OCI-LY3 (cell line): ENCODE data around the gene TMEM108.

ENCODE experiments used
- H2AFZ ChIP-seq: fragments of 200-600, 300-600 bp; shearing (Covaris generic); 2 replicates; pipeline ENCODE4 v1.6.0; 2014; ENCODE audit warnings: antibody characterized with exemption, low read depth, low read length
- H3K27ac ChIP-seq: fragments of 200-600, 300-600 bp; sonication (generic); 2 replicates; pipeline ENCODE4 v1.5.1; 2014; ENCODE audit warnings: mild to moderate bottlenecking, low read length, moderate library complexity, mixed read lengths
- H3K27me3 ChIP-seq: fragments of 200-600, 300-600 bp; sonication (generic); 2 replicates; pipeline ENCODE4 v1.6.1; 2014; ENCODE audit warnings: low read depth, low read length, mixed read lengths
- H3K36me3 ChIP-seq: fragments of 200-600, 300-600 bp; sonication (generic); replicated peaks from 2 replicates; pipeline ENCODE3; 2014; ENCODE audit warnings: low read depth, low read length, mixed read lengths
- H3K4me1 ChIP-seq: fragments of 300-600, 200-600 bp; sonication (generic); 2 replicates; pipeline ENCODE4 v1.6.1; 2014; ENCODE audit warnings: low read length, mixed read lengths
- H3K4me2 ChIP-seq: fragments of 200-600, 300-600 bp; sonication (generic); 2 replicates; pipeline ENCODE4 v1.6.1; 2014; ENCODE audit warnings: low read length, mixed read lengths
- H3K4me3 ChIP-seq: fragments of 300-600, 200-600 bp; sonication (generic); 2 replicates; pipeline ENCODE4 v1.5.1; 2014; ENCODE audit warnings: antibody characterized with exemption, mild to moderate bottlenecking, low read length, moderate library complexity
- H3K79me2 ChIP-seq: fragments of 300-600, 200-600 bp; shearing (Covaris generic); 2 replicates; pipeline ENCODE4 v1.6.1; 2014; ENCODE audit warnings: mild to moderate bottlenecking, low read length, mixed read lengths
- H3K9ac ChIP-seq: fragments of 300-600, 200-600 bp; shearing (Covaris generic); 2 replicates; pipeline ENCODE4 v1.6.0; 2014; ENCODE audit warnings: mild to moderate bottlenecking, low read length, moderate library complexity
- H3K9me3 ChIP-seq: fragments of 200-600, 300-600 bp; shearing (Covaris generic); 2 replicates; pipeline ENCODE4 v1.6.1; 2014; ENCODE audit warnings: low read length, mixed read lengths; ENCODE audit not compliant: insufficient read depth
- H4K20me1 ChIP-seq: fragments of 200-600, 300-600 bp; sonication (generic); 2 replicates; pipeline ENCODE4 v1.6.1; 2016; ENCODE audit warnings: low read length, mixed read lengths; ENCODE audit not compliant: insufficient read depth
- EZH2phosphoT487 ChIP-seq: fragments of 200-600 bp; shearing (Covaris generic); IDR thresholded peaks from 2 replicates; pipeline ENCODE4 v1.6.1; 2018; ENCODE audit warnings: antibody characterized with exemption, mixed run types, low read depth
- TF ChIP-seq, protein P1 (sequence below): fragments of 200-600, 300-600 bp; sonication (generic); IDR thresholded peaks from 2 replicates; pipeline ENCODE4 v1.5.1; 2014; ENCODE audit warnings: antibody characterized with exemption, low read length, low read depth

Gene TMEM108

DNA sequence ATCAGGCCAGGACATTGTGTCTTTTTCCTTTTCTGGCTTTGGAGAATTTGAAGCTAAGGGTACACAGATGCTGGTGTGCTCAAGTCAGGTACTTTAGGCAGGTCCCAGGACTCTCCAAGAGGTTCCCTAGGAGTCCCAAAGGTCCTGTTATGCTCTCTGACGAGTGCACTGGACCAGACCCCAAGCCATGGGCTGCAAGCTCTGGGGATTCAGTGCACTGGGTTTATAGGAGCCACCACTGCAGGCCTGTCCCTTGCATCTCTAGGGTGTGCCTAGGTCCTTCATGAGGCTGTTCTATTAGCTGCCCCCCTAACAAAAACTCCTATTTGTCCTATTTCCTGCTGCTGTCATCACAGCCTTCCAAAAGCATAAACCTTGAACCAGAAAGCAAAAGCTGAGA lies 329.8 kb downstream of the TMEM108 start:
- no peaks in the 10 kb centered on the region for H4K20me1 ChIP-seq
- H3K9me3 ChIP-seq: no peaks in the 10 kb centered on the region
- no peaks in the 10 kb centered on the region for H3K36me3 ChIP-seq
- H2AFZ ChIP-seq: no peak overlapping the region
- no peak overlapping the region for H3K27ac ChIP-seq
- no peak overlapping the region for H3K4me3 ChIP-seq
- no peaks in the 10 kb centered on the region for H3K79me2 ChIP-seq
- H3K27me3 ChIP-seq: peaks cover 70% of the 10 kb centered on the region
- TF ChIP-seq EZH2phosphoT487: no peak
- TF ChIP-seq, protein P1, sequence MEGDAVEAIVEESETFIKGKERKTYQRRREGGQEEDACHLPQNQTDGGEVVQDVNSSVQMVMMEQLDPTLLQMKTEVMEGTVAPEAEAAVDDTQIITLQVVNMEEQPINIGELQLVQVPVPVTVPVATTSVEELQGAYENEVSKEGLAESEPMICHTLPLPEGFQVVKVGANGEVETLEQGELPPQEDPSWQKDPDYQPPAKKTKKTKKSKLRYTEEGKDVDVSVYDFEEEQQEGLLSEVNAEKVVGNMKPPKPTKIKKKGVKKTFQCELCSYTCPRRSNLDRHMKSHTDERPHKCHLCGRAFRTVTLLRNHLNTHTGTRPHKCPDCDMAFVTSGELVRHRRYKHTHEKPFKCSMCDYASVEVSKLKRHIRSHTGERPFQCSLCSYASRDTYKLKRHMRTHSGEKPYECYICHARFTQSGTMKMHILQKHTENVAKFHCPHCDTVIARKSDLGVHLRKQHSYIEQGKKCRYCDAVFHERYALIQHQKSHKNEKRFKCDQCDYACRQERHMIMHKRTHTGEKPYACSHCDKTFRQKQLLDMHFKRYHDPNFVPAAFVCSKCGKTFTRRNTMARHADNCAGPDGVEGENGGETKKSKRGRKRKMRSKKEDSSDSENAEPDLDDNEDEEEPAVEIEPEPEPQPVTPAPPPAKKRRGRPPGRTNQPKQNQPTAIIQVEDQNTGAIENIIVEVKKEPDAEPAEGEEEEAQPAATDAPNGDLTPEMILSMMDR: no peak
- no peak overlapping the region for H3K9ac ChIP-seq
- H3K4me1 ChIP-seq: no peaks in the 10 kb centered on the region
- H3K4me2 ChIP-seq: no peak overlapping the region

DNA sequence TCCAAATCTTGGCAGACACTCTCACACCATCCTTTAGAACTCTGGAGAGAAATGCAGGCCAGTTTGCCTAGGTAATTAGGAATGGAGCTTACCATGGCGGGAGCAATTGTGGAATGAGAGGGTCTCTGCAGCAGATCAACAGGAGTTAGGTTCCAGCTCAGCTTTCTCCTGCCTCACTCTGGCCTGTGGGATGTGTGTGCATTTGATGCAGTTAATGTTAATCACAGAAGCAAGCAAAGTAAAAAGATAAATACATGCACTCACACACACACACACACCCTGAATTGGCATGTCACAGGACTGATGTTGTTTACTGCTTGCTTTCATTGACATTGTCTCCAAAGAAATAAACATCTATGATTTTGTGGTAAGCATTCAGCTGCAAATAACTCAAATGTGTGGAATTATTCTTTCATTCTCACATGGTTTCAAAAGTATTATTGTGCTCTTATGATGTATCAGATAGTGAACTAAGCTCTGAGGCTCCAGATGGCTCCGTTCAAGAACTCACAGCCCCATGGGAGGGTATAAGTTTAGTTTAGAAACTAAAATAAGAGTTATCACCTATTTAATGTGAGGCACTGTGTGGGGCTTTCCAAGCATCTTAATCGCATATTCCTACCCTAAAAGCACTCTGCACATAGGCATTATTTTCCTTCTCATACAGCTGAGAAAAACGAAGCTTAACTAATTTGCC lies 330.3 kb downstream of the TMEM108 start:
- H3K9ac ChIP-seq: no peak overlapping the region
- no peak overlapping the region for H3K4me3 ChIP-seq
- no peaks in the 10 kb centered on the region for H4K20me1 ChIP-seq
- H3K36me3 ChIP-seq: no peaks in the 10 kb centered on the region
- no peaks in the 10 kb centered on the region for H3K9me3 ChIP-seq
- H2AFZ ChIP-seq: no peak overlapping the region
- H3K27me3 ChIP-seq: peaks cover 67% of the 10 kb centered on the region
- H3K27ac ChIP-seq: no peak overlapping the region
- no peaks in the 10 kb centered on the region for H3K79me2 ChIP-seq
- no peak overlapping the region for H3K4me2 ChIP-seq
- no peaks in the 10 kb centered on the region for H3K4me1 ChIP-seq
- TF ChIP-seq, protein P1: no peak
- no peak for TF ChIP-seq EZH2phosphoT487

DNA sequence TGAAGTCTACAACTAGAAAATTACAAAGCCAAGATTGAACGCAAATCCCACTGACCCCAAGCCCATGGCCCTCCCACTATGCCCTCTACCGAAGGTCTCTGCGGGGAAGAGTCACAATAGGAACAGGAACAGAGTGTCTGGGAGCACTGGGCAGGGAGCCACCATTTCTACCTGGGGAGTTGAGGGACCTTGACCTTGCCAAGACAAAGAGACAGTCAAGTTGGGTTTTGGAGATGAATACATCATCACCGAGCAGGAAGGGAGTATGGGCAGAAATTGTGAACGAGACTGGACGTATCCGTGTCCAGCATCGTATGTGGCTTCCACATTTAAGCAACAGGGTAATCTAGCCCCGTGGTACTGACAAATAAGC lies 330.9 kb downstream of the TMEM108 start:
- H3K9me3 ChIP-seq: no peaks in the 10 kb centered on the region
- TF ChIP-seq EZH2phosphoT487: no peak
- TF ChIP-seq, protein P1: no peak
- no peak overlapping the region for H3K27ac ChIP-seq
- no peaks in the 10 kb centered on the region for H3K36me3 ChIP-seq
- peaks cover 64% of the 10 kb centered on the region for H3K27me3 ChIP-seq
- no peak overlapping the region for H2AFZ ChIP-seq
- no peak overlapping the region for H3K4me2 ChIP-seq
- H3K4me3 ChIP-seq: no peak overlapping the region
- H4K20me1 ChIP-seq: no peaks in the 10 kb centered on the region
- no peaks in the 10 kb centered on the region for H3K4me1 ChIP-seq
- no peak overlapping the region for H3K9ac ChIP-seq
- no peaks in the 10 kb centered on the region for H3K79me2 ChIP-seq

DNA sequence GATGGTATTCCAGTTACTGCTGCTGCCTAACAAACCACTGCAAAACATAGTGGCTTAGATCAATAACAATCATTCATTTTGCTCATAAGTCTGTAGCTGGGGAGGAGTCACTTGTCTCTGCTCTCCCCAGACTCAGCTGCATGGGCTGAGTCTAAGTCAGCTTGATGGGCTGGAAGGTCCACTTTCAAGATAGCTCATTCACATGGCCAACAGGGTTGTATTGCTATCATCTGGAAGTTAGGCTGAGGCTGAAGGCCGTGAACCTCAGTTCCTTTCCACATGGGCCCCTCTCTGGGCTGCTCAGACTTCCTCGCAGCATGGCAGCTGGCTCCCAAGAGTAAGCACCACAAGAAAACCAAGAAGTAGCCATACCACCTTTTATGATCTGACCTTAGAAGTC lies 333.0 kb downstream of the TMEM108 start:
- H3K4me3 ChIP-seq: no peak overlapping the region
- no peaks in the 10 kb centered on the region for H3K36me3 ChIP-seq
- H3K27me3 ChIP-seq: peaks cover 51% of the 10 kb centered on the region
- no peaks in the 10 kb centered on the region for H4K20me1 ChIP-seq
- H2AFZ ChIP-seq: no peak overlapping the region
- H3K27ac ChIP-seq: no peak overlapping the region
- no peak overlapping the region for H3K4me2 ChIP-seq
- TF ChIP-seq EZH2phosphoT487: no peak
- TF ChIP-seq, protein P1: no peak
- H3K9ac ChIP-seq: no peak overlapping the region
- no peaks in the 10 kb centered on the region for H3K4me1 ChIP-seq
- H3K79me2 ChIP-seq: no peaks in the 10 kb centered on the region
- no peaks in the 10 kb centered on the region for H3K9me3 ChIP-seq
